WTC11 (cell line): Measurements from ENCODE around the gene HPSE2. TPM values are rescaled to one million over a fixed set of nuclear protein-coding genes. Genes with fewer than 3 reads are reported as not detected.

Experiments
- ATAC-seq: fragments of 200-7000 bp; cut with Tn5 transposase; 2 replicates; pipeline ENCODE4 v1.10.0; 2021; ENCODE audit warnings: mild to moderate bottlenecking, moderate library complexity
- CTCF ChIA-PET: fragments of 300-600 bp; sonication (Branson Sonifier 250); formaldehyde crosslinking; loops from one replicate; lab custom pipeline; 2021; ENCODE audit warnings: antibody characterized with exemption; lab: Charles Lee
- POLR2A ChIA-PET: fragments of 350-600 bp; sonication (Branson Sonifier 250); formaldehyde crosslinking; loops from one replicate; lab custom pipeline; 2021; ENCODE audit warnings: antibody characterized with exemption; lab: Charles Lee
- DNase-seq: peaks from one replicate; pipeline ENCODE4 v3.0.0; 2021; ENCODE audit warnings: low spot score
- H3K27ac Mint-ChIP-seq: 2 replicates; pipeline ENCODE4 v1.8.0; 2021; ENCODE audit warnings: mixed read lengths
- H3K27me3 Mint-ChIP-seq: 2 replicates; pipeline ENCODE4 v1.8.0; 2021; ENCODE audit warnings: low read depth, mild to moderate bottlenecking, moderate library complexity, mixed read lengths
- H3K36me3 Mint-ChIP-seq: 2 replicates; pipeline ENCODE4 v1.8.0; 2021; ENCODE audit warnings: mixed read lengths
- H3K4me1 Mint-ChIP-seq: 2 replicates; pipeline ENCODE4 v1.8.0; 2022; ENCODE audit warnings: mixed read lengths
- H3K4me3 Mint-ChIP-seq: 2 replicates; pipeline ENCODE4 v1.8.0; 2021; ENCODE audit warnings: mild to moderate bottlenecking, moderate library complexity, mixed read lengths
- H3K9me3 Mint-ChIP-seq: 2 replicates; pipeline ENCODE4 v1.8.0; 2021; ENCODE audit warnings: mixed read lengths
- AR ChIP-seq: fragments of 250-450 bp; sonication (Bioruptor Pico); IDR thresholded peaks from 2 replicates; pipeline ENCODE4 v1.9.0; 2021; ENCODE audit warnings: mild to moderate bottlenecking
- ATF1 ChIP-seq: sonication (generic); formaldehyde crosslinking; IDR thresholded peaks from 2 replicates; pipeline ENCODE4 v1.8.1; 2023; ENCODE audit warnings: mild to moderate bottlenecking, moderate library complexity, missing genetic modification reagents
- ELF4 ChIP-seq: sonication (generic); formaldehyde crosslinking; IDR thresholded peaks from 2 replicates; pipeline ENCODE4 v1.8.1; 2022; ENCODE audit warnings: low read depth, mild to moderate bottlenecking, moderate library complexity, missing genetic modification reagents
- FOXJ3 ChIP-seq: sonication (generic); formaldehyde crosslinking; IDR thresholded peaks from 2 replicates; pipeline ENCODE4 v1.9.0; 2021; ENCODE audit warnings: missing genetic modification reagents, mild to moderate bottlenecking, borderline replicate concordance
- FOXK1 ChIP-seq: sonication (generic); formaldehyde crosslinking; IDR thresholded peaks from 2 replicates; pipeline ENCODE4 v1.8.0; 2022; ENCODE audit warnings: mild to moderate bottlenecking, moderate library complexity, missing genetic modification reagents
- GABPB1 ChIP-seq: sonication (generic); formaldehyde crosslinking; IDR thresholded peaks from 2 replicates; pipeline ENCODE4 v1.8.1; 2023; ENCODE audit warnings: mild to moderate bottlenecking, missing genetic modification reagents
- HMGA2 ChIP-seq: fragments of 250-450 bp; sonication (Bioruptor Pico); IDR thresholded peaks from 2 replicates; pipeline ENCODE4 v1.4.0; 2021; ENCODE audit warnings: mild to moderate bottlenecking, moderate library complexity
- HMGXB4 ChIP-seq: sonication (generic); formaldehyde crosslinking; IDR thresholded peaks from 2 replicates; pipeline ENCODE4 v1.8.1; 2023; ENCODE audit warnings: mild to moderate bottlenecking, moderate library complexity, missing genetic modification reagents
- MAX ChIP-seq: sonication (generic); formaldehyde crosslinking; IDR thresholded peaks from 2 replicates; pipeline ENCODE4 v1.8.0; 2022; ENCODE audit warnings: mild to moderate bottlenecking, missing genetic modification reagents
- MYBL2 ChIP-seq: sonication (generic); formaldehyde crosslinking; IDR thresholded peaks from 2 replicates; pipeline ENCODE4 v1.8.1; 2023; ENCODE audit warnings: mild to moderate bottlenecking, moderate library complexity, missing genetic modification reagents
- NR1H2 ChIP-seq: sonication (generic); formaldehyde crosslinking; IDR thresholded peaks from 2 replicates; pipeline ENCODE4 v1.9.0; 2021; ENCODE audit warnings: mild to moderate bottlenecking, moderate library complexity, missing genetic modification reagents
- NR2C2 ChIP-seq: sonication (generic); formaldehyde crosslinking; IDR thresholded peaks from 2 replicates; pipeline ENCODE4 v1.8.0; 2022; ENCODE audit warnings: mild to moderate bottlenecking, missing genetic modification reagents
- NR3C1 ChIP-seq: sonication (generic); formaldehyde crosslinking; conservative IDR thresholded peaks from 2 replicates; pipeline ENCODE4 v1.8.1; 2023; ENCODE audit warnings: low read depth, mild to moderate bottlenecking, missing genetic modification reagents
- SMAD4 ChIP-seq: sonication (generic); formaldehyde crosslinking; IDR thresholded peaks from 2 replicates; pipeline ENCODE4 v1.8.0; 2022; ENCODE audit warnings: mild to moderate bottlenecking, missing genetic modification reagents
- TCF7 ChIP-seq: sonication (generic); formaldehyde crosslinking; IDR thresholded peaks from 2 replicates; pipeline ENCODE4 v1.8.0; 2022; ENCODE audit warnings: mild to moderate bottlenecking, low read depth, missing genetic modification reagents, moderate library complexity
- TEAD1 ChIP-seq: sonication (generic); formaldehyde crosslinking; IDR thresholded peaks from 2 replicates; pipeline ENCODE4 v1.8.0; 2022; ENCODE audit warnings: mild to moderate bottlenecking, missing genetic modification reagents
- TP53 ChIP-seq: sonication (generic); formaldehyde crosslinking; IDR thresholded peaks from 2 replicates; pipeline ENCODE4 v1.8.1; 2023; ENCODE audit warnings: mild to moderate bottlenecking, missing genetic modification reagents
- ZMAT4 ChIP-seq: fragments of 250-450 bp; sonication (Bioruptor Pico); IDR thresholded peaks from 2 replicates; pipeline ENCODE4 v1.9.0; 2021; ENCODE audit warnings: mild to moderate bottlenecking
- ZNF121 ChIP-seq: sonication (generic); formaldehyde crosslinking; IDR thresholded peaks from 2 replicates; pipeline ENCODE4 v1.8.0; 2023; ENCODE audit warnings: missing genetic modification reagents
- ZNF219 ChIP-seq: sonication (generic); formaldehyde crosslinking; IDR thresholded peaks from 2 replicates; pipeline ENCODE4 v1.8.0; 2023; ENCODE audit warnings: missing genetic modification reagents, mild to moderate bottlenecking, borderline replicate concordance
- ZNF263 ChIP-seq: sonication (generic); formaldehyde crosslinking; IDR thresholded peaks from 2 replicates; pipeline ENCODE4 v1.8.1; 2022; ENCODE audit warnings: low read depth, mild to moderate bottlenecking, moderate library complexity, missing genetic modification reagents
- total RNA-seq: library from RNA; stranded (reverse); gene quantifications from 3 replicates; pipeline ENCODE4 v1.2.3, GENCODE V29; 2021
- TF ChIP-seq, protein P1 (sequence below): fragments of 200-600 bp; IDR thresholded peaks from 2 replicates; pipeline ENCODE4 v1.8.0; 2022; ENCODE audit warnings: antibody characterized with exemption
- TF ChIP-seq, protein P2 (sequence below): sonication (generic); formaldehyde crosslinking; IDR thresholded peaks from 2 replicates; pipeline ENCODE4 v1.8.1; 2023; ENCODE audit warnings: mild to moderate bottlenecking, missing genetic modification reagents

HPSE2 gene
- total RNA-seq, 1 experiment from 2014 or later, result 0.66 TPM

- ChIA-PET POLR2A (no interaction called here), CTCF (no interaction called here)
- H3K36me3 Mint-ChIP-seq, result no peaks in the 10 kb centered on the region
- no peak overlapping the region for H3K27ac Mint-ChIP-seq
- no peak for ATAC-seq
- DNase-seq, result no peak
- peaks cover 4% of the 10 kb centered on the region; the same call in 1 of the 2 replicates for H3K9me3 Mint-ChIP-seq
- no peak for TF ChIP-seq ZNF263
- no peaks in the 10 kb centered on the region for H3K4me1 Mint-ChIP-seq
- no peaks in the 10 kb centered on the region for H3K27me3 Mint-ChIP-seq
- no peak overlapping the region for H3K4me3 Mint-ChIP-seq
Measured at GRCh38 chr10:98899018-98899417, 336.6 kb downstream of the HPSE2 start.

DNA sequence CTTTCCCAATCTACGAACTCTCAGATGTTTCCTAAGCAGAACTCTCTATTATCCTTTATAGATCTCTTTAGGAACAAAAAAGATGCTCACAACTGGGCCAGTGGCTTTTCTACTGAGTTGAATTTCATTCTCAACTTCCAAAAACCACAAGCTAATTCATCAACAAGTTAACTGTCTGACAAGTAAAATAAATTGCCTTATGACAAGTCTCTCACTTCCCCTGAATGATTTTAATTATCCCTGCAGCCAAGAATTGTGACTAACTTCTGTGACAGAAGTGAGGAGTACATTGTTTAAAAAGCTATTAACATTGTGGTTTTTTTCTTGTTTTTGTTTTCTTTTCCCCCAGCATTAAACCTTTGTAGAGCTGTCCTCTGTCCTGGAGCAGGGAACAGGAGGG lies 343.1 kb downstream of the HPSE2 start:
- TF ChIP-seq, protein P1, sequence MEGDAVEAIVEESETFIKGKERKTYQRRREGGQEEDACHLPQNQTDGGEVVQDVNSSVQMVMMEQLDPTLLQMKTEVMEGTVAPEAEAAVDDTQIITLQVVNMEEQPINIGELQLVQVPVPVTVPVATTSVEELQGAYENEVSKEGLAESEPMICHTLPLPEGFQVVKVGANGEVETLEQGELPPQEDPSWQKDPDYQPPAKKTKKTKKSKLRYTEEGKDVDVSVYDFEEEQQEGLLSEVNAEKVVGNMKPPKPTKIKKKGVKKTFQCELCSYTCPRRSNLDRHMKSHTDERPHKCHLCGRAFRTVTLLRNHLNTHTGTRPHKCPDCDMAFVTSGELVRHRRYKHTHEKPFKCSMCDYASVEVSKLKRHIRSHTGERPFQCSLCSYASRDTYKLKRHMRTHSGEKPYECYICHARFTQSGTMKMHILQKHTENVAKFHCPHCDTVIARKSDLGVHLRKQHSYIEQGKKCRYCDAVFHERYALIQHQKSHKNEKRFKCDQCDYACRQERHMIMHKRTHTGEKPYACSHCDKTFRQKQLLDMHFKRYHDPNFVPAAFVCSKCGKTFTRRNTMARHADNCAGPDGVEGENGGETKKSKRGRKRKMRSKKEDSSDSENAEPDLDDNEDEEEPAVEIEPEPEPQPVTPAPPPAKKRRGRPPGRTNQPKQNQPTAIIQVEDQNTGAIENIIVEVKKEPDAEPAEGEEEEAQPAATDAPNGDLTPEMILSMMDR, result no peak
- TF ChIP-seq MYBL2 (CRISPR knock-in tag), result no peak
- no peak for TF ChIP-seq ZNF219 (CRISPR knock-in tag)
- TF ChIP-seq NR1H2 (CRISPR knock-in tag), result no peak
- TF ChIP-seq HMGA2 (CRISPR knock-in tag), result no peak
- no peak for TF ChIP-seq ZNF121
- TF ChIP-seq AR (CRISPR knock-in tag), result no peak
- TF ChIP-seq ELF4 (CRISPR knock-in tag), result no peak
- no peak for TF ChIP-seq ZMAT4 (CRISPR knock-in tag)
- no peak for TF ChIP-seq TP53
- TF ChIP-seq, protein P2, sequence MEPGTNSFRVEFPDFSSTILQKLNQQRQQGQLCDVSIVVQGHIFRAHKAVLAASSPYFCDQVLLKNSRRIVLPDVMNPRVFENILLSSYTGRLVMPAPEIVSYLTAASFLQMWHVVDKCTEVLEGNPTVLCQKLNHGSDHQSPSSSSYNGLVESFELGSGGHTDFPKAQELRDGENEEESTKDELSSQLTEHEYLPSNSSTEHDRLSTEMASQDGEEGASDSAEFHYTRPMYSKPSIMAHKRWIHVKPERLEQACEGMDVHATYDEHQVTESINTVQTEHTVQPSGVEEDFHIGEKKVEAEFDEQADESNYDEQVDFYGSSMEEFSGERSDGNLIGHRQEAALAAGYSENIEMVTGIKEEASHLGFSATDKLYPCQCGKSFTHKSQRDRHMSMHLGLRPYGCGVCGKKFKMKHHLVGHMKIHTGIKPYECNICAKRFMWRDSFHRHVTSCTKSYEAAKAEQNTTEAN (CRISPR knock-in tag), result no peak
- TF ChIP-seq SMAD4 (CRISPR knock-in tag), result no peak
- no peak for TF ChIP-seq GABPB1 (CRISPR knock-in tag)
- no peak for TF ChIP-seq ATF1 (CRISPR knock-in tag)
- TF ChIP-seq MAX (CRISPR knock-in tag), result no peak
- DNase-seq (no peak), ATAC-seq (no peak)
- Mint-ChIP-seq H3K27ac (no peak overlapping the region), H3K36me3 (no peaks in the 10 kb centered on the region), H3K9me3 (peaks cover 4% of the 10 kb centered on the region; the same call in 1 of the 2 replicates), H3K4me1 (no peaks in the 10 kb centered on the region), H3K4me3 (no peak overlapping the region), H3K27me3 (no peaks in the 10 kb centered on the region)
- POLR2A ChIA-PET, result no interaction called here
- CTCF ChIA-PET, result no interaction called here

DNA sequence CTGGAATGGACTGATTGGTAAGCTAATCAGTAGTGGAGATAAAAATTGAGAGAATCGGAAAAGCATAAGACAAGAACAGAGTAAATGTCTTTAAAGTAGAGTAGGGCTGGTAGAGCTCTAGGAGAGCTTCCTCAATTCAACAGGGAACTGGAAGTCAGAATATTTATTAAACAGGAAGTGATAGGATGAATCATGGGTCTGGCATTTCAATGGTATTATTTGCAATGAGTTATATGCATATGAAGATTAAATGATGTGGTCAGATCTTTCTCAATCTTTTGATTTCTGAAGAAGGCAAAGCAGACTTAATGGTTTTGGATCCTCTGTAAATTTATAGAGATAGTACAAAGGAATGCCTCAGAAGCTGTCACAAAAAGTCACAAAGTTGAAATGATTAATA lies 349.0 kb downstream of the HPSE2 start:
- CTCF ChIA-PET, result no interaction called here
- ATAC-seq (no peak), DNase-seq (no peak)
- Mint-ChIP-seq H3K4me3 (no peak overlapping the region), H3K27me3 (no peaks in the 10 kb centered on the region), H3K27ac (no peak overlapping the region), H3K36me3 (no peaks in the 10 kb centered on the region), H3K4me1 (no peaks in the 10 kb centered on the region), H3K9me3 (no peaks in the 10 kb centered on the region)
- POLR2A ChIA-PET, result no interaction called here
- TF ChIP-seq GABPB1 (CRISPR knock-in tag), result no peak
- TF ChIP-seq, protein P1, result no peak
- no peak for TF ChIP-seq FOXJ3 (CRISPR knock-in tag)
- TF ChIP-seq TEAD1 (CRISPR knock-in tag), result no peak
- TF ChIP-seq NR3C1 (CRISPR knock-in tag), result no peak
- no peak for TF ChIP-seq NR2C2 (CRISPR knock-in tag)
- TF ChIP-seq HMGXB4 (CRISPR knock-in tag), result no peak
- TF ChIP-seq TCF7 (CRISPR knock-in tag), result no peak
- TF ChIP-seq MYBL2 (CRISPR knock-in tag), result no peak
- no peak for TF ChIP-seq FOXK1 (CRISPR knock-in tag)
